Calu3 (cell line): ENCODE data around the gene RCBTB2. TPM values are rescaled to one million over a fixed set of nuclear protein-coding genes. Genes with fewer than 3 reads are reported as not detected.
A peak's percentile ranks its signal among the peaks of the same experiment; 100 is the strongest.
"Not testable (repeated sequence)": the region's sequence is repeated elsewhere in the genome, so short reads cannot be mapped to it uniquely, and the experiment has no call there.

ENCODE experiments used
- Bru-seq: library from RNA; stranded (reverse); fragments of 400-500 nt; gene quantifications from one replicate; lab custom pipeline; 2021; lab: Mats Ljungman, UMichigan
- BruChase-seq, 2 experiments: library from RNA; stranded (reverse); fragments of 400-500 nt; gene quantifications; one replicate each; lab custom pipeline; 2021; lab: Mats Ljungman, UMichigan
- BruUV-seq: library from RNA; stranded (reverse); fragments of 400-500 nt; replicated peaks from 2 replicates; lab custom pipeline; 2021; lab: Mats Ljungman, UMichigan
- CTCF ChIA-PET: fragments of 300-600 bp; sonication (Branson Sonifier 250); formaldehyde crosslinking; loops from one replicate; lab custom pipeline; 2022; ENCODE audit warnings: antibody characterized with exemption; lab: Charles Lee
- DNase-seq: peaks from one replicate; pipeline ENCODE4 v3.0.0; 2022
- H3K27ac Mint-ChIP-seq: one replicate; pipeline ENCODE4 v1.8.0; 2022; ENCODE audit warnings: mixed read lengths; ENCODE audit not compliant: unreplicated experiment
- H3K27me3 Mint-ChIP-seq: one replicate; pipeline ENCODE4 v1.8.0; 2022; ENCODE audit warnings: mixed read lengths; ENCODE audit not compliant: unreplicated experiment
- H3K36me3 Mint-ChIP-seq: one replicate; pipeline ENCODE4 v1.8.0; 2022; ENCODE audit warnings: mild to moderate bottlenecking, moderate library complexity, mixed read lengths; ENCODE audit not compliant: insufficient read depth, unreplicated experiment
- H3K4me1 Mint-ChIP-seq: one replicate; pipeline ENCODE4 v1.8.0; 2022; ENCODE audit warnings: mild to moderate bottlenecking, low read depth, mixed read lengths; ENCODE audit not compliant: unreplicated experiment
- H3K4me3 Mint-ChIP-seq: one replicate; pipeline ENCODE4 v1.8.0; 2022; ENCODE audit warnings: mild to moderate bottlenecking, low read depth, moderate library complexity, mixed read lengths; ENCODE audit not compliant: unreplicated experiment
- H3K9me3 Mint-ChIP-seq: one replicate; pipeline ENCODE4 v1.8.0; 2022; ENCODE audit warnings: low read depth, mixed read lengths; ENCODE audit not compliant: unreplicated experiment
- CTCF ChIP-seq: fragments of 200-600 bp; IDR thresholded peaks from one replicate; pipeline ENCODE4 v1.8.0; 2022; ENCODE audit warnings: antibody characterized with exemption; ENCODE audit not compliant: unreplicated experiment
- intact Hi-C: fragments of 100-400 bp; cut with micrococcal nuclease; formaldehyde crosslinking; loops from one replicate; pipeline ENCODE4 v1.10.0; 2022; ENCODE audit not compliant: unreplicated experiment
- long read RNA-seq: library from polyadenylated mRNA; stranded (forward); transcript quantifications from one replicate; pipeline ENCODE4 v2.0.0, GENCODE V29; 2022
- total RNA-seq: library from RNA; stranded (reverse); gene quantifications from 2 replicates; pipeline ENCODE4 v1.2.3, GENCODE V29; 2022

Gene RCBTB2
- total RNA-seq (3.0 and 3.7 TPM in 2 replicates), Bru-seq, nascent RNA (percentile 53 among the genes with signal in this experiment), BruChase-seq, experiment 1, labeled RNA remaining after a 6-hour chase (percentile 47 among the genes with signal in this experiment), BruChase-seq, experiment 2, labeled RNA remaining after a 2-hour chase (percentile 52 among the genes with signal in this experiment)
- long read RNA-seq, partial matches to known transcripts: 1 of 4 reads
- long read RNA-seq, other reads (novel, unspliced or antisense): 1 of 4 reads

GRCh38 chr13:48532506-48533499, at the start of gene RCBTB2:
Gene RCBTB2, minus strand, starts transcription at chr13:48533080. Its CDS starts 11,141 bp downstream, at chr13:48521939.
- no peak for TF ChIP-seq CTCF
- DNase-seq: peak; percentile 96
- Mint-ChIP-seq H3K27ac (peak within 1 kb of the TSS; percentile 72), H3K9me3 (no peaks in the 10 kb centered on the region), H3K4me1 (peaks cover 12% of the 10 kb centered on the region), H3K27me3 (no peaks in the 10 kb centered on the region), H3K36me3 (peaks cover 24% of the 10 kb centered on the region), H3K4me3 (peak within 1 kb of the TSS; percentile 77)
- intact Hi-C loops: loop anchor here (2.0 kb wide), 1 partner anchor 56 kb away; no protein-coding TSS in a partner anchor
- CTCF ChIA-PET: interaction anchor here (1.0 to 1.4 kb wide), 3 partner anchors 10 to 47 kb away, joined by 3 to 7 read pairs (median 5); no protein-coding TSS in a partner anchor
- no TSS peak for BruUV-seq

GRCh38 chr13:48582084-48582483, 49.2 kb upstream of the RCBTB2 start:
- no peak overlapping the region for H3K4me3 Mint-ChIP-seq
- peaks cover 47% of the 10 kb centered on the region for H3K4me1 Mint-ChIP-seq
- no peaks in the 10 kb centered on the region for H3K9me3 Mint-ChIP-seq
- no peaks in the 10 kb centered on the region for H3K27me3 Mint-ChIP-seq
- intact Hi-C loops: loop anchor here (5.0 to 10.0 kb wide), 2 partner anchors 90 to 347 kb away; partner anchors contain the start of gene ITM2B
- no TSS peak for BruUV-seq
- no peak overlapping the region for H3K27ac Mint-ChIP-seq
- CTCF ChIA-PET: interaction anchor here (0.6 kb wide), 1 partner anchor 862 kb away, joined by 3 read pairs; the partner anchor contains the start of genes CAB39L and SETDB2
- TF ChIP-seq CTCF: no peak
- H3K36me3 Mint-ChIP-seq: peaks cover 6% of the 10 kb centered on the region
- DNase-seq: no peak

- BruUV-seq: no TSS peak
- no peak for TF ChIP-seq CTCF
- CTCF ChIA-PET: interaction anchor here (1.2 to 1.9 kb wide), 5 partner anchors 9 to 348 kb away, joined by 4 to 14 read pairs (median 5); partner anchors contain the start of gene ITM2B
- Mint-ChIP-seq H3K27me3 (no peaks in the 10 kb centered on the region), H3K4me3 (no peak overlapping the region), H3K4me1 (peaks cover 35% of the 10 kb centered on the region), H3K27ac (no peak overlapping the region), H3K9me3 (no peaks in the 10 kb centered on the region), H3K36me3 (no peaks in the 10 kb centered on the region)
- no peak for DNase-seq
- intact Hi-C loops: loop anchor here (1.0 to 10.0 kb wide), 3 partner anchors 89 to 346 kb away; partner anchors contain the start of gene ITM2B
These were observed 48.0 kb upstream of the RCBTB2 start for GRCh38 chr13:48580896-48581295.

- Mint-ChIP-seq H3K9me3 (peaks cover 2% of the 10 kb centered on the region), H3K36me3 (no peaks in the 10 kb centered on the region), H3K27ac (no peak overlapping the region), H3K27me3 (no peaks in the 10 kb centered on the region), H3K4me1 (peaks cover 33% of the 10 kb centered on the region), H3K4me3 (no peak overlapping the region)
- peak; percentile 60 for DNase-seq
- peak; percentile 33 for TF ChIP-seq CTCF
- intact Hi-C loops: loop anchor here (1.0 to 10.0 kb wide), 3 partner anchors 88 to 345 kb away; partner anchors contain the start of gene ITM2B
- BruUV-seq: no TSS peak
- CTCF ChIA-PET: interaction anchor here (0.6 to 1.9 kb wide), 12 partner anchors 10 to 502 kb away, joined by 3 to 14 read pairs (median 4); partner anchors contain the start of genes ITM2B and RCBTB2
These were observed 47.4 kb upstream of the RCBTB2 start for GRCh38 chr13:48580185-48580803.

GRCh38 chr13:48579919-48580180, 47.0 kb upstream of the RCBTB2 start:
- CTCF ChIA-PET: interaction anchor here (0.6 to 1.9 kb wide), 12 partner anchors 9 to 502 kb away, joined by 3 to 14 read pairs (median 4); partner anchors contain the start of genes ITM2B and RCBTB2
- H3K36me3 Mint-ChIP-seq, BruUV-seq, H3K4me3 Mint-ChIP-seq, H3K9me3 Mint-ChIP-seq, H3K27ac Mint-ChIP-seq, H3K27me3 Mint-ChIP-seq, DNase-seq: not testable (repeated sequence)
- intact Hi-C loops: loop anchor here (1.0 to 10.0 kb wide), 4 partner anchors 88 to 345 kb away; partner anchors contain the start of genes ITM2B and LPAR6
- peaks cover 33% of the 10 kb centered on the region for H3K4me1 Mint-ChIP-seq
